Transverse colon (tissue), 4 donors: Measurements from ENCODE around the gene OR8A1. TPM values are rescaled to one million over a fixed set of nuclear protein-coding genes. Genes with fewer than 3 reads are reported as not detected.
A peak's percentile ranks its signal among the peaks of the same experiment; 100 is the strongest.

Experiments used
- DNase-seq: peaks from one replicate; pipeline ENCODE4 v3.0.0-alpha.2; 2019
- H3K27ac ChIP-seq, 4 donors: fragments of 200-600 bp; sonication (generic); 2 replicates each; pipeline ENCODE4 v1.5.1; 2016 to 2018; ENCODE audit warnings: inconsistent platforms in 4 of 4
- H3K27me3 ChIP-seq: fragments of 200-600 bp; sonication (generic); 2 replicates; pipeline ENCODE4 v1.5.1; 2017; ENCODE audit warnings: inconsistent platforms
- H3K36me3 ChIP-seq, 4 donors: fragments of 200-600 bp; sonication (generic); 2 replicates each; pipeline ENCODE4 v1.5.1; 2017 to 2019; ENCODE audit warnings: inconsistent platforms in 4 of 4
- H3K4me1 ChIP-seq, 4 donors: fragments of 200-600 bp; sonication (generic); 2 replicates each; pipeline ENCODE4 v1.5.1; 2017 to 2020; ENCODE audit warnings: inconsistent platforms in 4 of 4
- H3K4me3 ChIP-seq, 4 donors: fragments of 200-600 bp; sonication (generic); 1 replicate in 1 of 4; 2 replicates in 3 of 4; pipeline versions ENCODE4 v1.5.1 to v1.6.1; 2017 to 2019; ENCODE audit warnings: inconsistent platforms in 4 of 4
- H3K9me3 ChIP-seq, 2 donors: fragments of 200-600 bp; sonication (generic); 2 replicates each; pipeline ENCODE4 v1.5.1; 2017 to 2019; ENCODE audit warnings: inconsistent platforms in 2 of 2
- EP300 ChIP-seq: sonication (generic); formaldehyde crosslinking; IDR thresholded peaks from one replicate; pipeline ENCODE4 v1.6.1; 2017; ENCODE audit warnings: antibody characterized with exemption, low read depth
- POLR2A ChIP-seq: fragments of 450-650 bp; IDR thresholded peaks from one replicate; pipeline ENCODE4 v1.6.1; 2016; ENCODE audit warnings: antibody characterized with exemption, mild to moderate bottlenecking, moderate library complexity
- POLR2AphosphoS5 ChIP-seq, 3 donors: sonication (generic); formaldehyde crosslinking; IDR thresholded peaks; one replicate each; pipeline ENCODE4 v1.6.1; 2016; ENCODE audit warnings: antibody characterized with exemption in 3 of 3
- WGBS, 2 donors: methylation state at CpG; one replicate each; pipeline ENCODE4 v1.1.5; 2018; ENCODE audit warnings: low coverage in 1 of 2; 5-methylcytosine and 5-hydroxymethylcytosine counted together
- in situ Hi-C, 4 donors: fragments of 200-750 bp; cut with MboI; loops; one replicate each; pipeline versions ENCODE4 v1.15.0 to v1.15.1; 2017; ENCODE audit warnings: low sequenced_read_pairs in 3 of 4, low pct_ligation_motif_present in 1 of 4, low pct_unique_long_range_greater_than_20kb in 1 of 4
- intact Hi-C: fragments of 100-400 bp; cut with DNase I; formaldehyde crosslinking; loops from one replicate; pipeline ENCODE4 v1.15.1; 2023; ENCODE audit warnings: low total_unique reads
- total RNA-seq, 4 donors: library from RNA; depleted of rRNA; stranded (reverse); fragments of >200 nt; gene quantifications; one replicate each; pipeline ENCODE4 v1.1.0, GENCODE V29; 2016
- TF ChIP-seq, protein P1 (sequence below), 5 experiments: fragments of 200-600 bp in 3 of 5; fragments of 450-650 bp in 2 of 5; sonication (generic) in 3 of 5; IDR thresholded peaks; 1 replicate in 2 of 5; 2 replicates in 3 of 5; pipeline ENCODE4 v1.5.1; 2016 to 2017; ENCODE audit warnings: antibody characterized with exemption in 5 of 5, inconsistent platforms in 3 of 5, mild to moderate bottlenecking in 2 of 5, moderate library complexity in 1 of 5

OR8A1 gene
- total RNA-seq, 4 donors from 2014 or later, result not detected

GRCh38 chr11:124535552-124536232 is 34.1 kb upstream of the OR8A1 start:
- peaks cover 0 to 4% (median 0%) of the 10 kb centered on the region in 4 donors for H3K4me1 ChIP-seq
- no peaks in the 10 kb centered on the region for H3K9me3 ChIP-seq
- intact Hi-C loops, result no loop called here
- DNase-seq, result no peak
- H3K4me3 ChIP-seq, result no peak overlapping the region
- no peak overlapping the region for H3K27ac ChIP-seq
- in situ Hi-C loops, result no loop called here
- WGBS, 2 donors, result 72 to 74% methylated on average over 5 to 8 of the region's 8 CpGs
- TF ChIP-seq POLR2AphosphoS5 (IDR thresholded peaks at IDR 0.05), result no peak
- TF ChIP-seq, protein P1, sequence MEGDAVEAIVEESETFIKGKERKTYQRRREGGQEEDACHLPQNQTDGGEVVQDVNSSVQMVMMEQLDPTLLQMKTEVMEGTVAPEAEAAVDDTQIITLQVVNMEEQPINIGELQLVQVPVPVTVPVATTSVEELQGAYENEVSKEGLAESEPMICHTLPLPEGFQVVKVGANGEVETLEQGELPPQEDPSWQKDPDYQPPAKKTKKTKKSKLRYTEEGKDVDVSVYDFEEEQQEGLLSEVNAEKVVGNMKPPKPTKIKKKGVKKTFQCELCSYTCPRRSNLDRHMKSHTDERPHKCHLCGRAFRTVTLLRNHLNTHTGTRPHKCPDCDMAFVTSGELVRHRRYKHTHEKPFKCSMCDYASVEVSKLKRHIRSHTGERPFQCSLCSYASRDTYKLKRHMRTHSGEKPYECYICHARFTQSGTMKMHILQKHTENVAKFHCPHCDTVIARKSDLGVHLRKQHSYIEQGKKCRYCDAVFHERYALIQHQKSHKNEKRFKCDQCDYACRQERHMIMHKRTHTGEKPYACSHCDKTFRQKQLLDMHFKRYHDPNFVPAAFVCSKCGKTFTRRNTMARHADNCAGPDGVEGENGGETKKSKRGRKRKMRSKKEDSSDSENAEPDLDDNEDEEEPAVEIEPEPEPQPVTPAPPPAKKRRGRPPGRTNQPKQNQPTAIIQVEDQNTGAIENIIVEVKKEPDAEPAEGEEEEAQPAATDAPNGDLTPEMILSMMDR (IDR thresholded peaks at IDR 0.05), result no peak
- no peak for TF ChIP-seq EP300
- no peak for TF ChIP-seq POLR2A
- H3K27me3 ChIP-seq, result no peaks in the 10 kb centered on the region
- no peaks in the 10 kb centered on the region for H3K36me3 ChIP-seq

DNA sequence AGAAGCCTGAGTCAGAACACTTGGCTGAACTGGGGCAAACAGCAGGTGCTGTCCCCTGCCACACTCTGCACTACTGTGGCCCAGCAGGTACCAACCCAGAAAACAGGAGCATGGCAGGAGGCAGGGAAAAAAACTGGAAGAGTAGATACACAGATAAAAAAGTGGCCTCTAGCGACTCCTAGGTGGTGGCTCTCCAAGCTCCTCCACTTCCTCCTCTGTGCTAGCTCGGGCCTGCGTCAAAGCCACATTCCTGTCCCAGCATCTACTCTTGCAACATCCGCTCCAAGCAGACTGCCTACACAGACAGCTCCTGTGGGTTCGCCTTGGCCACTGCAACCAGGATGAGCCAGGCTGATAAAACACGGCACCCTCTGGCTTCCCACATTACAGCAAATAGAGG is 33.3 kb upstream of the OR8A1 start:
- peak; percentile 11 for DNase-seq

GRCh38 chr11:124538019-124538418 is 31.8 kb upstream of the OR8A1 start:
- intact Hi-C loops (no loop called here), in situ Hi-C loops (no loop called here)
- no peak overlapping the region for H3K4me3 ChIP-seq
- 58 to 60% methylated on average over 1 of the region's 1 CpG for WGBS, 2 donors
- TF ChIP-seq POLR2A (no peak), POLR2AphosphoS5 (IDR thresholded peaks at IDR 0.05) (no peak)
- H3K4me1 ChIP-seq, result peaks cover 0 to 4% (median 0%) of the 10 kb centered on the region in 4 donors
- no peak for DNase-seq
- H3K36me3 ChIP-seq, result no peaks in the 10 kb centered on the region
- H3K27ac ChIP-seq, result no peak overlapping the region
- no peaks in the 10 kb centered on the region for H3K27me3 ChIP-seq
- H3K9me3 ChIP-seq, result no peaks in the 10 kb centered on the region

More for the DNA sequence above, 33.3 kb upstream of the OR8A1 start:
- no peaks in the 10 kb centered on the region for H3K36me3 ChIP-seq
- 74% methylated on average over 6 of the region's 6 CpGs; no CpG with 5 or more reads in 1 of the 2 donors for WGBS, 2 donors
- H3K9me3 ChIP-seq, result no peaks in the 10 kb centered on the region
- in situ Hi-C loops, result no loop called here
- TF ChIP-seq, protein P1 (IDR thresholded peaks at IDR 0.05), result no peak
- TF ChIP-seq POLR2A (no peak), POLR2AphosphoS5 (IDR thresholded peaks at IDR 0.05) (no peak), EP300 (no peak)
- H3K27ac ChIP-seq, result no peak overlapping the region
- peaks cover 0 to 4% (median 0%) of the 10 kb centered on the region in 4 donors for H3K4me1 ChIP-seq
- H3K4me3 ChIP-seq, result no peak overlapping the region
- intact Hi-C loops, result no loop called here
- no peaks in the 10 kb centered on the region for H3K27me3 ChIP-seq

- intact Hi-C loops, result no loop called here
- Histone ChIP-seq H3K27ac (no peak overlapping the region), H3K27me3 (no peaks in the 10 kb centered on the region), H3K36me3 (no peaks in the 10 kb centered on the region), H3K4me1 (peaks cover 0 to 4% (median 0%) of the 10 kb centered on the region in 4 donors), H3K9me3 (no peaks in the 10 kb centered on the region), H3K4me3 (no peak overlapping the region)
- WGBS, 2 donors, result 66 to 80% methylated on average over 6 of the region's 6 CpGs
- TF ChIP-seq POLR2AphosphoS5 (IDR thresholded peaks at IDR 0.05) (no peak), EP300 (no peak), POLR2A (no peak)
- TF ChIP-seq, protein P1 (IDR thresholded peaks at IDR 0.05), result no peak
- in situ Hi-C loops, result no loop called here
- DNase-seq, result no peak
Observed at GRCh38 chr11:124541204-124541603, 28.6 kb upstream of the OR8A1 start.
